ENCODE results near the gene LARP4B.

LARP4B gene

GRCh38 chr10:931326-932318 lies at the start of gene LARP4B:
TSS of gene LARP4B (minus strand) at chr10:931705. CDS start at chr10:885721, 45,984 bp downstream.
- peak; percentile 96 for DNase-seq (ENCODE audit: low read depth)

- no peak for DNase-seq (ENCODE audit: low read depth)
Measured at GRCh38 chr10:980468-981093, 49.1 kb upstream of the LARP4B start.

GRCh38 chr10:978826-979421 lies 47.4 kb upstream of the LARP4B start:
- DNase-seq (ENCODE audit: low read depth), result no peak

- DNase-seq (ENCODE audit: low read depth), result no peak
Measured at GRCh38 chr10:976316-976715, 44.8 kb upstream of the LARP4B start.

GRCh38 chr10:974785-975074 lies 43.2 kb upstream of the LARP4B start:
- no peak for DNase-seq (ENCODE audit: low read depth)

- no peak for DNase-seq (ENCODE audit: low read depth)
Measured at GRCh38 chr10:974038-974784, 42.7 kb upstream of the LARP4B start.

- DNase-seq (ENCODE audit: low read depth), result no peak
Measured at GRCh38 chr10:972763-973162, 41.3 kb upstream of the LARP4B start.

- no peak for DNase-seq (ENCODE audit: low read depth)
Measured at GRCh38 chr10:971613-972012, 40.1 kb upstream of the LARP4B start.

- DNase-seq (ENCODE audit: low read depth), result no peak
Measured at GRCh38 chr10:971150-971542, 39.6 kb upstream of the LARP4B start.

GRCh38 chr10:970311-971149 lies 39.0 kb upstream of the LARP4B start:
- no peak for DNase-seq (ENCODE audit: low read depth)

GRCh38 chr10:969473-970150 lies 38.1 kb upstream of the LARP4B start:
- DNase-seq (ENCODE audit: low read depth), result no peak

- DNase-seq (ENCODE audit: low read depth), result no peak
Measured at GRCh38 chr10:968546-969199, 37.2 kb upstream of the LARP4B start.

GRCh38 chr10:966466-967235 lies 35.1 kb upstream of the LARP4B start:
- DNase-seq (ENCODE audit: low read depth), result no peak

GRCh38 chr10:964988-965417 lies 33.5 kb upstream of the LARP4B start:
- no peak for DNase-seq (ENCODE audit: low read depth)

GRCh38 chr10:964321-964987 lies 32.9 kb upstream of the LARP4B start:
- no peak for DNase-seq (ENCODE audit: low read depth)

- DNase-seq (ENCODE audit: low read depth), result no peak
Measured at GRCh38 chr10:963655-964054, 32.1 kb upstream of the LARP4B start.

GRCh38 chr10:963186-963585 lies 31.7 kb upstream of the LARP4B start:
- DNase-seq (ENCODE audit: low read depth), result no peak

GRCh38 chr10:962342-962741 lies 30.8 kb upstream of the LARP4B start:
- DNase-seq (ENCODE audit: low read depth), result no peak

- DNase-seq (ENCODE audit: low read depth), result no peak
Measured at GRCh38 chr10:958856-959255, 27.4 kb upstream of the LARP4B start.
